HG03159 (cell line): ENCODE results near the gene PI16.
A peak's percentile ranks its signal among the peaks of the same experiment; 100 is the strongest.
"Not testable (repeated sequence)": the region's sequence is repeated elsewhere in the genome, so short reads cannot be mapped to it uniquely, and the experiment has no call there.

ENCODE experiments used
- ATAC-seq: cut with Tn5 transposase; IDR thresholded peaks from one replicate; pipeline ENCODE4 v1.9.1; 2021; ENCODE audit warnings: mild to moderate bottlenecking, moderate library complexity; ENCODE audit not compliant: unreplicated experiment

PI16 gene

DNA sequence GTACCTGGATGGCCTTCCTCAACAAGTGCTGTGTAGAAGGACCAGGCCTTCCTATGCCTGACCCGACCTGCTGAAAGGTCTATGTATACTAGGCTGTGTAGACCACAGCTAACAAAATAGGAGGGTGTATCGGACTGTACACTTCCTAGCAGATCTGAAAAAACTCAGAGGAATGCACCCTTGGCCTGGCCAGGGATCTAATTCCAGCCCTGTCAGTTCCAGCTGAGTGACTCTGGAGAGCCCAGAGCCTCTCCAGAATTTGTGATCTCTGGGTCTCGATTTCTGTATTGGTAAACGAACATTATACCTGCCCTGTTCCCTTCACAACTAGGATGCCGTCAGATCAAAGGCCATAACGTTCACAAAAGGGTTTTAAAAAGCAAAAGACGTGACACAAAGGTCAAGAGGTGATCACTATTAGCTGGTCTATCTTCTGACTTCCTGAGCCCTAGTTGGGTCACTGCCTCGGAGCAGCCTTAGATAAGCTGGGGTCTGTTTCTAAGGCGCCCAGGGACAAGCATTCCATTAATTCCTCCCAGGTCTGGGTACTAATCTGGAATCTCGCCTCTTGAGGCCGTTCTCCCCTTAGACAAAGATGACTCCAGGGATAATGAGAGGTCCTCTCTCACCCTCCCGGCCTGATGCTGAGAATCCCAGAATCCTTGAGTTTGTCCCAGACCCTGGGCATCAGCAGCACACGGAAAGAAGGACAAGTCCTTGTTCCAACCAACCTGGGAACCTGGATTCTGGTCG, 17.6 kb downstream of the PI16 start:
- no peak for ATAC-seq

DNA sequence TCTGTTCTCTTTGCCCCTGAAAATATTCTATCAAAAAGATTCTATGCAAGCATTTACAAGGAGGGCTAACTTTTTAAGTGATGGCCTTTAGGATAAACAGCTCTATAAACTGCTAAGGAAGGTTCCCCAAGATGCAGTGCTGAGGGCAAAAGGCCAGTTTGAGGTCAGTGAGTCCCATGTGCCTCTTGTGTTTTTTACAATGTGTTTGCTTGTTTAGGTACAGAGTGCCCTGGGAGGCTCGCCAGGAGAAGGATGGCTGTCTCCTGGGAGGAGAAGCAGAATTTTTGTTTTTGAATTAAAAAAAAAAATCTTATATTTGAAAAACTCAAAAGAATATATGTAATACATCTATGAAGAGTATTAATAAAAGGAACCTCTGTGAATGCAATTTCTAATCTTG, 18.7 kb downstream of the PI16 start:
- no peak for ATAC-seq

DNA sequence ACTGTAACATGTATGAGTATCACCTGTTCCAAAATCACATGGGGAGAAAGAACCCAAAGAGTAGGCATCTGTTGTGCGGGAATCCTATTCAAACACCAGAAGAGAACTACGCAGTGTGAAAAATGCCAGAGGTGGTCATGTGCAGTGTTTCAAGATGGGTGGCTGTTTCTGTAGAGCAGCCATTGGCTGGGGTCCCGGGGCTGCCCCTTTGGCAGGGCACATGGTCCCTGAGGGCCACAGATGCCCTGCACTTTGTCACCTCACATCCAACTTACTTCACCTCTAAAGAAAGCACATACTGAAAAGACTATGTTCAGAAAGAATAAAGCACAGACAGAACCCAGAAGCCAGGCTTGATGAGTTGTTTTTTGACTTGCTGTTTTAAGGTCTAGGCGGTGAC, 19.1 kb downstream of the PI16 start:
- ATAC-seq: no peak

DNA sequence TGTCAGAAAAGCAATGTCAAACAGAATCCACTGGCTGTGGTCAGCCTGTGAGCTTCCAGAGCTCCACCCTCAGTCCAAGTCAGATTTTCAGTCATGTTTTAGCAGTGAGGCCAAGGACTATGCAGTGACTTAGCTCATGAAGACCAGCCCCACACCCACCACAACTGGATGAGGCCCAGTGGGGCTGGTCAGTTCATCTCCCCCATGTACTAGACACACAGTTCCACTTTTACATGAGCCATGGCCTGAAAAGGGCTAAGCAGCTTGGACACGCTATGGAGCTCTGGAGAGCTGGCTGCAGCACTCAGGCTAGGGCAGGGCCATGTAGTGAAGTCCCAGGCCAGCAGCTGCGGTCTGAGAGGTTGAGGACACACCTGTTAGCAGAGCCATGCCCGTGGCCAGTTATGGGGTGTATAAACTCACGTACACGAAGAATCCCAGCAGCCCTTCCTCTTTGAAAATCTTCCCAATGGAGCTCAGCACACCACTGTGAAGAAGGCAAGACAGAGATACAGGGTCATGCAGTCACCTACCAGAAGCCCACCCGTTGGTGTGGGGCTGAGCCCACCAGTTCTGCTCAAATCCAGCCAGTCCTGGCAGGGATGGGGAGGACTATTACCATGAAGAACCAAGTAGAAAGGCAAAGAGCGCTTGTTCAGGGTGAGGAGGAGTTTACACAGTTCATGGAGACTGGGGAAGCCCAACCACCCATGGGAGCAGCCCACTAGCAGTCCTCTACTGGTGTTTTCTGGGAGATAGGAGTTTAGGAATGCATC, 20.9 kb downstream of the PI16 start:
- no peak for ATAC-seq

- ATAC-seq: no peak
These were observed 21.4 kb downstream of the PI16 start for GRCh38 chr6:36976007-36976264.

DNA sequence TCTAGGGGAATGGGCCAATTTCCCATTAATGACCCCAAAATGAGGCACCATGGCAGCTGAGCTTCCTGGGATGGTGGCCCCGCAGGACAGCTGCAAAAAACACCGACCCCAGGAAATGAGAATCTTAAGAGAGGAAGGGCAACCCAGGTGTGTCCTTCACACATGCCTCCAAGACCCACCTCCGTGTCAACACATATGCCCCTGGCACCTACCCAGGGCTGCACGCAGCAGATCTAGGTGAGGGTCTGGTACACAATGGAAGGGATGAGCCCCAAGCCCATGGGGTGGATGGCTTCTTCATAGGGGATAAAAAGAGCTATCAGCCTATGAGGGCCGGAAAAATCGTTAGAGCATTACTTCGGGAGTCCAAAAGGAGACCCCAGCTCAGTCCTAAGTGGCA, 22.0 kb downstream of the PI16 start:
- no peak for ATAC-seq

DNA sequence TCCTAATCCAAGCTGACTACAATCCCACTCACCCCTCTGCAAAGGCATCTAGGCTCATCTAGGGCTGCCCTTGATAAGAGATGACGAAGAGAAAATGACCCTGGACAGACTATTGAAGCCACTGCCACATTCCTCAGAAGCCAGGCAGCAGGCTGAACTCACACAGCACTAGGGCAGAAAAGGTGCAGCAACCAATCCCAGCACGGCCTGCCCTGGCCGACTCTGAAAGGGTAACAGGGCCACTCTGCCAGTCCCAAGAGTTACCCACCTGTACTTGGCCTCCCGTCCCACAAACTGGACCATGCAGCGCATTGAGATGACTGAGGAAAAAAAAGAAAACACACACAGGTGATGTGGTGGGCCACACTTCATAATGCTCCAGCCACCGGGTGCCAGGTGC, 22.4 kb downstream of the PI16 start:
- no peak for ATAC-seq

DNA sequence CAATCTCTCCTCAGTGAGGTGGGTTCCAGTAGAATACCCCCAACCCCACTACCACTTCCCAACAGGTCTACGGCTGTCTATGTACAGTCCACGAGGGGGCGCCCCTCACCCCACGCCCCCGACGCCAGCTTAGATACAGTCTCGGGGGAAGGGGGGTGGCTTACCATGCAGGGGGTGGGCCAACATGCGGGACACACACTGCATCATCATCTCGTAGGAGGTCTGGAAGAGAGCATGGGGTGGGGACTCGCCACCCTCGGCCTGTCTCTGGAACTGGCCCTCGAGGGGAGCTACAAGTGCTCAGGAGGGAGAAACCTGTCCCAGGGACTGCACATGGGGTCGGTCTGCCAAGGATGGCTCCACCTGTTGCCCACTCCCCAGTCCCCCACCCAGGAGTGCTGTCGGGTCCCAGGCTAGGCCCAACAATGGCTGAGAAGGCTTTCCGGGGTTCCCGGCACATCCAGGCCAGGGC, 23.0 kb downstream of the PI16 start:
- no peak for ATAC-seq

DNA sequence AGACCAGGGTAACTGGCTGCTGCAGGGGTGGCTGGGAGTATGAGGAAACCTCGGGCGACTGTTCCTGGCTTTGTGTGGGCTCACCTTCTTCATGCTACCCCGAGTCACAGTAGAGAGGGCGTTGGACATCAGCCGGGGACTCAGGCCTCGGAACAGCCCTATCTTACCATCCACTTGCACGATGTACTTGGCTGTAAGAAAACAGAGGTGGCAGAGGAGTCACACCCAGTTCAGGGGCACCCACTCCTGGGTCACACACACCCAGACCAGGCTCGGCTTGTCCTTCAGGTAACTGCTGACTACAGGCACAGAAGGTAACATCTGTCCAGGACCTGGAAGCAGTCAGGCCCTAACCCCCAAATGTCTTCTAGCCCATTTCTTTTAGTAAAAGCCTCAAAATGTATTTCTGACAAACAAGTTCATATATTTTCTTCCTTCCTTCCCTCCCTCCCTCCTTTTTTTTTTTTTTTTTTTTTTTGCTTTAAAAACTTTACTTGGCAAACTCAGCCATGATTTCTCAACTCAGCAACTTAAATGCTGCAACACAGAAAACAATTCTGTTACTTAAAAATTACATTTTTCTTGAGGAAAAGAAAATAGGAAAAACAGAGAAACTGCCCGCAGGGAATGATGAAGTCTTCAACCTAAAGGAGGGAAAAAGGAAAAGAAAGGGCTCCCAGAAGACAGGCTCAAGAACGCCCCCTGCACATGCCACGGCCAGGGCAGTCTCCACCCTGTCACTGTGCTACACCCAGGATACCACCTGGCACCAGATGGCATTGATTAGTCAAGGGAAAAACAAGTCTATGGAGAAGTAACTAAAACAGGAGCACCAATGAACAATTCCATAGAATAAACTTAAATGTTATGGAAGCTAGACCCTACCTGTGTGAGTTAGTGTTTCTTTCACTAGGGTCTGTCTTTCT, 24.1 kb downstream of the PI16 start:
- no peak for ATAC-seq

DNA sequence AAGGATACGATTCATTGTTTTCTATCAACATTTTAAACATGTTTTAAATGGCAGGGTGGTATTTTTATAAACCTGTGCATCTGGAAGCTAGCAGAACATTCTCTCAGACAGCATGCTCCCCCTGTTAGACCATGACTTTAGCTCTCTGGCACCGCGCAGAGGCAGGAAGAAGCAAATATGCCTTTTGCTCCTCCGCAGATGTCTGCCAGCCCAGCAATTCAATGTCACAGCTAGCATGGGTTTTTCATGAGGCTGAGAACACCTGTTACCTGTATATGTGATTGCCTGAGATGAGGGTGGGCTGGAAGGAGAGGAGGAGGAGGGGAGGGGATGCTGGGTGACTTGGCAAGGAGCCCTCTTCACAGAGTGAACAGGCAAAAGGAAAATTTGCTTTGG, 24.8 kb downstream of the PI16 start:
- no peak for ATAC-seq

- ATAC-seq: no peak
These were observed 25.6 kb downstream of the PI16 start for GRCh38 chr6:36980129-36980528.

DNA sequence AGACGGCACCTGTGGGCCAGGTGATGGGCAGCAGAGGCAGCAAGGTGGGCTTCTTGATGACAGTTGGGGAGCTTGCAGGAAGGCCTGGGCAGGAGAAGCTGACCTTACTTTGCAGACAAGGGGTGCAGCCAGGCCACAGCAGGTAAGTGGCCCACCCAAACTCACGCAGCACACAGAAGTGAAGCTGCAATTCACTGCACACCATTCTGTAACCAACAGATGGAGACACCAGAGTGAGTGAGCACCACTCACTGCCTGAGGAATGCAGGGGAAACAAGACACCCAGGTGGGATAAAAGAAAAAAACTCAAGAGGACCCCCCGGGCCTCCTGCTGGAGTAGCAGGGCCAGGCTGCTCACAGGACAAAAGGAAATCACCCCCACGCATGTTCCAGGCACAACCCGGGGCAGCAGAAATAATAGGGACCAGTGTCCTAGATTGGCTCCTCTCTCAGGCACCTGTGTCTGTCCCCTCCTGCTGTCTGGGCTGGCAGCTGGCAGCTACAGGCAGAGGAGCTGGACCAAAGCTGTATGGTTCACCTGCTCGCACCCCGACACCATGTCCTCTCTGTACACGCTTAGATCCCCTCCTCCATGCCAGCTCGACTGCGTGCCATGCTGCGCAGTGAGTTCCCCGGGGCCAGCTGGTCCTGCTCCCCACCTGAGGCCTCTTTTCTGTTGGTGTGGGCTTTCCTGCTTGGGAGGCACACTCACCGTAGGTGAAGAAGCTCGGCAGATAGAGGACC, 26.5 kb downstream of the PI16 start:
- ATAC-seq: no peak

DNA sequence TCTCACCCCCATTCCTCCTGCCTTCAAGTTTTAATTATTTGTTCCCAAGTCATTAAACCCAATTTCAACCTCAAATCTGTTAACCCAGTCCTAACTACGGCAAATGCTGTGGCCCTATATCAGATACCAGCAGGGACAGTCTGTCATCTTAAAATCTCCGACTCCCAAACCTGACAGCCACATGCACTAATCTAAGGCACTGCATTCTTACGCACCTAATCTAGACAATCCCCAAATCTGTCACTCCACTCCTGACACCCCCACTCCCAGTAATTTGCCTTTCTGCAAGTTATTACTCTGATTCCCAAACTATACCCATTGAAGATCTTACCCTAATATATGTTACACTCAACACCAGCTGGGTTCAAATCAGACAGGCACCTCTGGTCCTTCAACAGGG, 29.0 kb downstream of the PI16 start:
- ATAC-seq: no peak

- no peak for ATAC-seq
These were observed 30.3 kb downstream of the PI16 start for GRCh38 chr6:36984581-36985416.

GRCh38 chr6:36985417-36985807, 30.9 kb downstream of the PI16 start:
- no peak for ATAC-seq

DNA sequence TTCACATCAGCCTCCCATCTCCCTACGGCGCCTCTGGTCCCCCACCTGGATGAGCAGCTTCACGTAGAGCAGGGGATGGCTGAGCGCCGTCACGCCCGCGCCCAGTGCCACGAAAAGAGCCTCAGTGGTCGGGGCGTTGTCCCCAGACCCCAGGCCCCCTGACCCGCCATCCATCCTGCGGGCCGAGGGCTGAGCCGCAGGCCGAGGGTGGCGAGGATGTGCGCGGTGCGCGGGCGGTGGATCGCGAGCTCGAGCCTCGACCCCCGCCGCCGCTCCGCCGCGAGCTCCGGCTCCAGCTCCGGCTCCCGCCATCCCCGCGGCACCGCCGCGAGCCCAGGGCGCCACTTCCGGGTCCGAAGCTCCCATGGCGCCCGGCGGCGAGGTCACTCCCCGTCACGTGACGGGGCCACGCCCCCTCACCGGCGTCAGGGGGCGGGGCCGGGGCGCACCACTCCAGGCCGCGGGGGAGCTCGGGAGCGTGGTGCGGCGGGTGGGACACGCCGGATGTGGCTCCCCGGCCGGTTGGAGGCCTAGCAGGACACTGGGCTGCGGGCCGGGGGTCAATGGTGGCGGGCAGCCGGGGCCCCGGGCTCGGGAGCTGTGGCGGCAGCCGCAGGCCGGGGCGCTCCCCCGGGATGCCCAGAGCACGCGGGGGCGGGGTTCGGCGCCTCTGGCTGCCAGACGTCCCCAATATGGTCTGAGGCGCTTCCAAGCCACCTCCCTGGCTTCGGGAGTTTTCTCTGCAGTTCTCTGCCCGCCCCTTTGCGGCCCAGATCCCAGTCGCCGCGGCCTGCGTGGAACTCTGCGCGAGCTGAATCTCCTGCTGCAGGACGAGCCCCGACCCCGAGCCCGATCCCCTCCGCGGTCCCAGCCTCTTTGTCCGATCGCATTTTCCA, 31.5 kb downstream of the PI16 start, which contains the start of gene MTCH1:
Gene MTCH1, minus strand, starts transcription at position 389 of the 896 bp plus-strand sequence. Its CDS starts 23 bp downstream, at position 366.
- ATAC-seq: peak; percentile 76

- peak; percentile 11 for ATAC-seq
These were observed 32.1 kb downstream of the PI16 start for GRCh38 chr6:36986704-36987047.

DNA sequence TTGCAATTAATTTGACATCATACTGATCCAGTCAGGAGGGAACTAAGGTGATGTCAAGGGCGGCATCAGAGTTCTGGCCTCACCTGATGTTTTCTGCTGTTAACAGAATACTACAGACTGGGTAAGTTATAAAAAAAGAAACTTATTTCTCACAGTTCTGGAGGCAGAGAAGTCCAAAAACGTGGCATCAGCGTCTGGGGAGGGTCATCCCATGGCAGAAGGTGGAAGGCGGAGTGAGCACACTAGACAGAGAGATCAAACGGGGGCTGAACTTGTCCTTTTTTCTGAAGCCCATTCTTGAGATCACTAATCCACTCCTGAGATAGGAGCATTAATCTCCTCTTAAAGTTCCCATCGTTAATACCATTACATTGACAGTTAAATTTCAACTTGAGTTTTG, 34.7 kb downstream of the PI16 start:
- no peak for ATAC-seq

DNA sequence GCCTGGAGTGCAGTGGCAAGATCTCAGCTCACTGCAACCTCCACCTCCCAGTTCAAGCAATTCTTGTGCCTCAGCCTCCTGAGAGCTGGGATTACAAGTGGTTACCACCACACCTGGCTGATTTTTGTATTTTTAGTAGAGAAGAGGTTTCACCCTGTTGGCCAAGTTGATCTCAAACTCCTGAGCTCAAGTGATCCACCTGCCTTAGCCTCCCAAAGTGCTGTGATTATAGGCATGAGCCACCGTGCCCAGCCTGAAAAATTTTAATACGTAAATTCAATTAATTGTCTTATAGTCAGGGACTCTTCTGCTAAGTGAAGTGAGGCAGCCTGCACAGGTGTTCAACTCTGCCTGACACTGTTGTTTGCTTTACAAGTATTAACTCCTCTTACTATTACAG, 35.9 kb downstream of the PI16 start:
- not testable (repeated sequence) for ATAC-seq
